HepG2 (cell line): ENCODE measurements around the gene GPC2. TPM values are rescaled to one million over a fixed set of nuclear protein-coding genes. Genes with fewer than 3 reads are reported as not detected.

Experiments used
- CHD2 ChIP-seq: IDR thresholded peaks from 2 replicates; pipeline ENCODE4 v1.6.1; 2011; ENCODE audit warnings: low read depth, low read length, improper control_type of control experiment
- ELF1 ChIP-seq: sonication (generic); formaldehyde crosslinking; IDR thresholded peaks from 2 replicates; pipeline ENCODE4 v1.4.0; 2020; ENCODE audit warnings: missing genetic modification reagents
- FOXO1 ChIP-seq: sonication (generic); formaldehyde crosslinking; IDR thresholded peaks from 2 replicates; pipeline ENCODE4 v1.4.0; 2020; ENCODE audit warnings: missing genetic modification reagents
- GTF2F1 ChIP-seq: fragments of 150-350 bp; IDR thresholded peaks from 2 replicates; pipeline ENCODE4 v1.6.1; 2014; ENCODE audit warnings: low read length
- NCOA2 ChIP-seq: sonication (generic); formaldehyde crosslinking; IDR thresholded peaks from 2 replicates; pipeline ENCODE4 v1.8.0; 2022; ENCODE audit warnings: inconsistent platforms
- PHF21A ChIP-seq: sonication (generic); formaldehyde crosslinking; IDR thresholded peaks from 2 replicates; pipeline ENCODE4 v1.5.0; 2020; ENCODE audit warnings: mild to moderate bottlenecking, missing genetic modification reagents
- REL ChIP-seq: sonication (generic); formaldehyde crosslinking; conservative IDR thresholded peaks from 2 replicates; pipeline ENCODE4 v1.8.0; 2022; ENCODE audit warnings: mild to moderate bottlenecking, missing genetic modification reagents, moderate library complexity
- RXRB ChIP-seq: IDR thresholded peaks from 2 replicates; pipeline ENCODE4 v1.6.1; 2016; ENCODE audit warnings: borderline replicate concordance, missing genetic modification reagents, missing compliant biosample characterization
- SOX13 ChIP-seq, 3 experiments: fragments of 450-650 bp in 1 of 3; sonication (generic) in 1 of 3; formaldehyde crosslinking in 1 of 3; IDR thresholded peaks in 2 of 3; conservative IDR thresholded peaks in 1 of 3; 2 replicates each; pipeline versions ENCODE4 v1.5.0 to v1.6.1; 2016 to 2020; ENCODE audit warnings: antibody characterized with exemption in 1 of 3, mild to moderate bottlenecking in 1 of 3, missing compliant biosample characterization in 1 of 3, missing genetic modification reagents in 1 of 3, moderate library complexity in 1 of 3
- SOX5 ChIP-seq: IDR thresholded peaks from 2 replicates; pipeline ENCODE4 v1.6.1; 2016; ENCODE audit warnings: borderline replicate concordance
- TEAD3 ChIP-seq: optimal IDR thresholded peaks from 2 replicates; pipeline ENCODE3; 2016; ENCODE audit warnings: borderline replicate concordance
- YEATS4 ChIP-seq: sonication (generic); formaldehyde crosslinking; IDR thresholded peaks from 2 replicates; pipeline ENCODE4 v1.4.0; 2020; ENCODE audit warnings: missing genetic modification reagents, borderline replicate concordance
- ZBTB7A ChIP-seq: sonication (generic); formaldehyde crosslinking; IDR thresholded peaks from 2 replicates; pipeline ENCODE4 v1.8.0; 2022; ENCODE audit warnings: mild to moderate bottlenecking, missing genetic modification reagents
- ZFAT ChIP-seq: sonication (generic); formaldehyde crosslinking; conservative IDR thresholded peaks from 2 replicates; pipeline ENCODE4 v1.8.1; 2023; ENCODE audit warnings: missing genetic modification reagents, inconsistent platforms
- ZFP41 ChIP-seq: sonication (generic); formaldehyde crosslinking; IDR thresholded peaks from 2 replicates; pipeline ENCODE4 v1.4.0; 2020; ENCODE audit warnings: mild to moderate bottlenecking, missing genetic modification reagents, borderline replicate concordance
- ZFYVE20 ChIP-seq: sonication (generic); formaldehyde crosslinking; IDR thresholded peaks from 2 replicates; pipeline ENCODE4 v1.8.0; 2023; ENCODE audit warnings: low read depth, mild to moderate bottlenecking, moderate library complexity, missing genetic modification reagents, borderline replicate concordance
- ZNF24 ChIP-seq: fragments of 450-650 bp; IDR thresholded peaks from 2 replicates; pipeline ENCODE4 v1.6.1; 2017; ENCODE audit warnings: antibody characterized with exemption, mild to moderate bottlenecking
- ZNF253 ChIP-seq: sonication (generic); formaldehyde crosslinking; IDR thresholded peaks from 2 replicates; pipeline ENCODE4 v1.8.0; 2022; ENCODE audit warnings: mild to moderate bottlenecking, missing genetic modification reagents, borderline replicate concordance
- ZNF570 ChIP-seq: sonication (generic); formaldehyde crosslinking; IDR thresholded peaks from 2 replicates; pipeline ENCODE4 v1.4.0; 2020; ENCODE audit warnings: mild to moderate bottlenecking, missing genetic modification reagents, borderline replicate concordance
- ZNF616 ChIP-seq: sonication (generic); formaldehyde crosslinking; IDR thresholded peaks from 2 replicates; pipeline ENCODE4 v1.5.0; 2020; ENCODE audit warnings: low read depth, mild to moderate bottlenecking, missing genetic modification reagents
- ZNF672 ChIP-seq: sonication (generic); formaldehyde crosslinking; IDR thresholded peaks from 2 replicates; pipeline ENCODE4 v1.8.1; 2022; ENCODE audit warnings: missing genetic modification reagents
- ZNF7 ChIP-seq: IDR thresholded peaks from 2 replicates; pipeline ENCODE4 v1.6.1; 2016; ENCODE audit warnings: missing biosample characterization, missing genetic modification reagents
- ZNF713 ChIP-seq: sonication (generic); formaldehyde crosslinking; IDR thresholded peaks from 2 replicates; pipeline ENCODE4 v1.4.0; 2020; ENCODE audit warnings: mild to moderate bottlenecking, missing genetic modification reagents
- ZNF790 ChIP-seq: sonication (generic); formaldehyde crosslinking; IDR thresholded peaks from 2 replicates; pipeline ENCODE4 v1.8.0; 2022; ENCODE audit warnings: missing genetic modification reagents, mild to moderate bottlenecking, borderline replicate concordance
- polyA plus RNA-seq, 8 experiments: library from polyadenylated mRNA; depleted of rRNA in 3 of 8; stranded (reverse) in 7 of 8; unstranded in 1 of 8; fragments of >200 nt; fragmentation: Illumina TruSeq in 4 of 8; extraction: Trizol in 4 of 8; gene quantifications; 2 replicates each; pipeline versions ENCODE4 v1.2.1 to v1.2.3, GENCODE V29; 2011 to 2016; ENCODE audit warnings: low read depth in 4 of 8, missing spikeins in 1 of 8, mixed read lengths in 1 of 8; ENCODE audit not compliant: insufficient read depth in 1 of 8
- total RNA-seq, 5 experiments: library from RNA; depleted of rRNA; stranded (reverse); fragments of >200 nt; fragmentation: Illumina TruSeq; extraction: Trizol; gene quantifications; 2 replicates each; pipeline ENCODE4 v1.2.3, GENCODE V29; 2016; ENCODE audit warnings: low read depth in 1 of 5
- TF ChIP-seq, protein P1 (sequence below): sonication (generic); formaldehyde crosslinking; IDR thresholded peaks from 2 replicates; pipeline ENCODE4 v1.4.0; 2020; ENCODE audit warnings: mild to moderate bottlenecking, missing genetic modification reagents
- TF ChIP-seq, protein P2 (sequence below): IDR thresholded peaks from 2 replicates; pipeline ENCODE4 v1.6.1; 2016; ENCODE audit warnings: low read depth, borderline replicate concordance
- TF ChIP-seq, protein P3 (sequence below): IDR thresholded peaks from 2 replicates; pipeline ENCODE4 v1.6.1; 2016
- TF ChIP-seq, protein P4 (sequence below): IDR thresholded peaks from 2 replicates; pipeline ENCODE4 v1.6.1; 2016; ENCODE audit warnings: low read depth, control low read depth
- TF ChIP-seq, protein P5 (sequence below): sonication (generic); formaldehyde crosslinking; IDR thresholded peaks from 2 replicates; pipeline ENCODE4 v1.4.0; 2020; ENCODE audit warnings: missing genetic modification reagents, mild to moderate bottlenecking, borderline replicate concordance

Gene GPC2
- total and polyA plus RNA-seq, 2 of the 13 experiments (the other 11 are each of a cell fraction or from before 2014, with no cell fraction given) = 0.64 to 0.78 TPM

DNA sequence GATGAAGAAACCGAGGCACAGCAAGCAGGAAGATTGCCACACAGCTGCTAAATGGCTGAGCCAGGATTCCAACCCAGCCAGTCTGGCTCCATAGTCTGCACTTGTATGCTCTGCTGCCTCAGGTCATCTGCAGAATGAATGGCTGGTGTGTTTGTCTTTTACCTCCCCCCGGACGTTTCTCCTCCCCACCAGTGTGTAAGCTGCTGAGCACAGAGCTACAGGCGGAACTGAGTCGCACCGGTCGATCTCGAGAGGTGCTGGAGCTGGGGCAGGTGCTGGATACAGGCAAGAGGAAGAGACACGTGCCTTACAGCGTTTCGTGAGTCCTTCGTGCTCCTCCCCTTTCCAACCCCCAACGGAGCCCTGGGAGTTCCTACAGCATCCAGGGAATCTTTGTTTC is 55.1 kb downstream of the GPC2 start (continued):
- TF ChIP-seq YEATS4 (peak; percentile 47; the same call in 1 of the 2 replicates), CHD2 (no peak), ZFAT (CRISPR knock-in tag) (no peak), NCOA2 (CRISPR knock-in tag) (peak; percentile 33; the same call in 1 of the 2 replicates), ZFYVE20 (CRISPR knock-in tag) (no peak), FOXO1 (CRISPR knock-in tag) (no peak), GTF2F1 (no peak), SOX13 (IDR thresholded peaks at IDR 0.05) (no peak), SOX13 (CRISPR knock-in tag; conservative IDR thresholded peaks at IDR 0.05 in 1 of 2, IDR thresholded peaks at IDR 0.05 in 1 of 2) (peak in 1 of 2 experiments; percentile 48; a peak in 1 of 4 replicates), RXRB (0 out of 2 replicates have a peak, but pooled peaks have one; percentile 19), ZNF24 (no peak), PHF21A (CRISPR knock-in tag) (peak; percentile 57; the same call in 1 of the 2 replicates), TEAD3 (CRISPR knock-in tag) (peak; percentile 67), ZNF790 (no peak), ZFP41 (no peak), ZNF7 (CRISPR knock-in tag) (peak; percentile 85), ELF1 (CRISPR knock-in tag) (peak; percentile 50; the same call in 1 of the 2 replicates), ZNF616 (CRISPR knock-in tag) (no peak), ZNF253 (CRISPR knock-in tag) (no peak), REL (no peak), ZNF713 (CRISPR knock-in tag) (no peak), ZBTB7A (CRISPR knock-in tag) (no peak), ZNF672 (CRISPR knock-in tag) (no peak), ZNF570 (CRISPR knock-in tag) (no peak), SOX5 (CRISPR knock-in tag) (peak; percentile 62)
- TF ChIP-seq, protein P1, sequence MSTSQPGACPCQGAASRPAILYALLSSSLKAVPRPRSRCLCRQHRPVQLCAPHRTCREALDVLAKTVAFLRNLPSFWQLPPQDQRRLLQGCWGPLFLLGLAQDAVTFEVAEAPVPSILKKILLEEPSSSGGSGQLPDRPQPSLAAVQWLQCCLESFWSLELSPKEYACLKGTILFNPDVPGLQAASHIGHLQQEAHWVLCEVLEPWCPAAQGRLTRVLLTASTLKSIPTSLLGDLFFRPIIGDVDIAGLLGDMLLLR (CRISPR knock-in tag) = 0 out of 2 replicates have a peak, but pooled peaks have one; percentile 41
- TF ChIP-seq, protein P2, sequence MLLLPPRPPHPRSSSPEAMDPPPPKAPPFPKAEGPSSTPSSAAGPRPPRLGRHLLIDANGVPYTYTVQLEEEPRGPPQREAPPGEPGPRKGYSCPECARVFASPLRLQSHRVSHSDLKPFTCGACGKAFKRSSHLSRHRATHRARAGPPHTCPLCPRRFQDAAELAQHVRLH (CRISPR knock-in tag) = peak; percentile 57
- TF ChIP-seq, protein P3, sequence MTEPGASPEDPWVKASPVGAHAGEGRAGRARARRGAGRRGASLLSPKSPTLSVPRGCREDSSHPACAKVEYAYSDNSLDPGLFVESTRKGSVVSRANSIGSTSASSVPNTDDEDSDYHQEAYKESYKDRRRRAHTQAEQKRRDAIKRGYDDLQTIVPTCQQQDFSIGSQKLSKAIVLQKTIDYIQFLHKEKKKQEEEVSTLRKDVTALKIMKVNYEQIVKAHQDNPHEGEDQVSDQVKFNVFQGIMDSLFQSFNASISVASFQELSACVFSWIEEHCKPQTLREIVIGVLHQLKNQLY (CRISPR knock-in tag) = peak; percentile 50; the same call in 1 of the 2 replicates
- TF ChIP-seq, protein P4, sequence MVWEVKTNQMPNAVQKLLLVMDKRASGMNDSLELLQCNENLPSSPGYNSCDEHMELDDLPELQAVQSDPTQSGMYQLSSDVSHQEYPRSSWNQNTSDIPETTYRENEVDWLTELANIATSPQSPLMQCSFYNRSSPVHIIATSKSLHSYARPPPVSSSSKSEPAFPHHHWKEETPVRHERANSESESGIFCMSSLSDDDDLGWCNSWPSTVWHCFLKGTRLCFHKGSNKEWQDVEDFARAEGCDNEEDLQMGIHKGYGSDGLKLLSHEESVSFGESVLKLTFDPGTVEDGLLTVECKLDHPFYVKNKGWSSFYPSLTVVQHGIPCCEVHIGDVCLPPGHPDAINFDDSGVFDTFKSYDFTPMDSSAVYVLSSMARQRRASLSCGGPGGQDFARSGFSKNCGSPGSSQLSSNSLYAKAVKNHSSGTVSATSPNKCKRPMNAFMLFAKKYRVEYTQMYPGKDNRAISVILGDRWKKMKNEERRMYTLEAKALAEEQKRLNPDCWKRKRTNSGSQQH = peak; percentile 83; the same call in 1 of the 2 replicates
- TF ChIP-seq, protein P5, sequence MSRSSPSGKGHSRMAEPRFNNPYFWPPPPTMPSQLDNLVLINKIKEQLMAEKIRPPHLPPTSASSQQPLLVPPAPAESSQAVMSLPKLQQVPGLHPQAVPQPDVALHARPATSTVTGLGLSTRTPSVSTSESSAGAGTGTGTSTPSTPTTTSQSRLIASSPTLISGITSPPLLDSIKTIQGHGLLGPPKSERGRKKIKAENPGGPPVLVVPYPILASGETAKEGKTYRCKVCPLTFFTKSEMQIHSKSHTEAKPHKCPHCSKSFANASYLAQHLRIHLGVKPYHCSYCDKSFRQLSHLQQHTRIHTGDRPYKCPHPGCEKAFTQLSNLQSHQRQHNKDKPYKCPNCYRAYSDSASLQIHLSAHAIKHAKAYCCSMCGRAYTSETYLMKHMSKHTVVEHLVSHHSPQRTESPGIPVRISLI (CRISPR knock-in tag) = peak; percentile 65; the same call in 1 of the 2 replicates
